Measurements from ENCODE around the gene WSCD2.

WSCD2 gene

DNA sequence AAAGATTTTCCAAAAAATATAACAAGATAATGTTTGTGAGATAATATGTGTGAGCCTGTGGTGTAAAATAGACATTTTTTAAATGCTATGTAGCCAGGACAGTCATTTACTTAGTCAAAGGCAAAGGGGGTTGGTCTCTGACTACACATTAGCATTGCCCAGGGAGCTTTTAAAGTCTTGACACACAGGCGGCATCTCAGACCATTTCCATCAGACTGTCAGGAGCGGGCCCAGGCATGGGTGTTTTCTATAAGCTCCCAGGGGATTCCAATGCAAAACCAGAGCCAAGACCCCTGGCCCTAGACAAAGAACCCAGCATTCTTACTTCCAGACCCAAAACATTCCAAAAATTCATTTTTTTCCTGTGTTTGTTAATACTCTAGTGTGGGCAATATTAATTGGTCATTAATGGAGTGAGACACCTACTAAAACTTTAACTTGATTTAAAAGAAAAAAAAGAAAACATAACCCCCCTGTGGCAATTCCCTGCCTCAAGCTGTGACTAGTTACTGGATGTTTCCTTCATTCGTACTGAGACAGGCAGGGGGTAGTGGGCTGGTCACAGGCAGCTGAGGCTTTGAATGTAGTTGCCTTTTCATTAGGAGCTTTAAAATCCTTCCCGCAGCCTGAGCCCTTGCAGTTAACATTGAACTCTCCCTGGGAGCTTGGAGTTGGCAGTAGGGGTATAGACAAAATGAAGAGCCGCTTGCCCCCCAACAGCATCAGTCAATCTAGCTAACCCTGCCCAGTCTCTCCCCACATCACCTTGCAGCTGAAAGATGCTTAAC is 106.3 kb downstream of the WSCD2 start:
- DNase-seq (ENCODE audit: low read depth in 2 of 2), result no peak

- DNase-seq (ENCODE audit: low read depth in 2 of 2), result no peak
These were observed 106.8 kb downstream of the WSCD2 start for GRCh38 chr12:108235985-108236263.

DNA sequence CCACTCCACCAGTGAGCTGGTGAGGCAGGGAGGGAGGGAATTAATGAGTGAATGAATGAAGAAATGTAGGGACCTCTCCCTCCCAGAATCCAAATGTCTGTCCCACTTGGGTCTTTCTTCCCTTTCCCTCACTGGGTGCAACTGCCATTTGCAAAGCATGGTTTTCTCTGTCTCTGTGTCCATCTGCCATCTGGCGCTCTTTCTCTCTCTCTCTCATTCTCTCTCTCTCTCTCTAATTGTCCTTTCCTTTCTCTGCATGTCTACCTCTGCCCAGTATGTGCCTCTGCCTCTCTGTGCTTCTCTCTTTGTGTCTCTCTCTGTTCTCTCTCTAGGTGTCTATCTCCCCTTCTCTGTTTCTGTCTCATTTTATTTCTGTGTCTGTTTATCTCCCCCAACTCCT is 107.3 kb downstream of the WSCD2 start:
- DNase-seq (ENCODE audit: low read depth in 2 of 2), result no peak

DNA sequence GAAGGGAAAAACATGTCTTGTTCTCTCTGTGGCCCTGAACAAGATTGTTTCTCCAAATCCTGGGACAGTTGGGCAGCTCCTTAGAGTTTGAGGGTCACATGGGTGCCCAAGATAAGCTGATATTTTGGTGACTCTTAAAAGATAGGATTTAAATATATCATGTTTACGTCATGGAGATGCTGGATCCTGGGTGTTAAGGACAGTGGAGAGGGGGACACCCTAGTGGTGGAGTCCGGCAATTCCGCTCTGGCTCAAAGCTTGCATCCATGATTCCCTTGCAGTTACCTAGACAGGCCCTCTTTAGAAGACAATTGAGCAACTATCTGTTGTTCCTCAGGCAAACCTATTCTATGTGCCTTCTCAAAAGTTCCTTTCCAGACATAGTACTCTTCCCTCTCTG is 108.2 kb downstream of the WSCD2 start:
- DNase-seq (ENCODE audit: low read depth in 2 of 2), result no peak

DNA sequence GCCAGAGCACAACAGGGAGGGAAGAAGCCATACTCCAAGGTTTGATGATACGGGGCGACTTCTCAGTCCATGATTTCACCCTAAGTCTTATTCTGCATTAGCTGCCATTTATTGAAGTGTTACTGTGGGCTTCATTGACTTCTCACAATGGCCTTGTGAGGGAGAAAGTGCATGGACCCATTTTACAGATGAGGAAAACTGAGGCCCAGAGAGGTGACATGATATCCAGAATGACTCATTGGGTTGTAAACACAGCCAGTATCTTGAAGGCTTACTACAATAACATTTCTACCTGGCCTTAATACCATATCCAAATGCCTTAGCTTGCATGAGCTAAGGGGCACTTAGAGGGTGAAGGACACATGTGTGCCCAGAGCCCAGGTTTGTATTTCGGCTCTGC is 109.4 kb downstream of the WSCD2 start:
- no peak for DNase-seq (ENCODE audit: low read depth in 2 of 2)

DNA sequence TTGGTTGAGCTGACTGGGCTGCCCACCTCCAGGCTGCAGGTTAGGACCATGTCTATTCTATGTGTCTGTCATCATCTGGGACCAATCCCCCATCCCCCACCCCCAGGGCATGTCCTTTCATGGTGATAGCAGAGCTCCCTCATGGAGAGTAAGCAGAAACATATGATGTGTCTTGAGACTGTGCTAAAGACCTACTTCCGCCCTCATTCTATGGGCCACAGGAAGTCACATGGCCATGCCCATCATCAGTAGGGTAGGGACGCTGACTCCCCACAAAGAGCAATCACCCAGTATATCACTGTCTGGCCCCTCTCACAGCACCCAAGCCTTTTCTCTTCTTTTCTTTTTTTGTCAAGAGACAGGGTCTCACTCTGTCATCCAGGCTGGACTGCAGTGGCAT is 110.3 kb downstream of the WSCD2 start:
- DNase-seq (ENCODE audit: low read depth in 2 of 2), result no peak

DNA sequence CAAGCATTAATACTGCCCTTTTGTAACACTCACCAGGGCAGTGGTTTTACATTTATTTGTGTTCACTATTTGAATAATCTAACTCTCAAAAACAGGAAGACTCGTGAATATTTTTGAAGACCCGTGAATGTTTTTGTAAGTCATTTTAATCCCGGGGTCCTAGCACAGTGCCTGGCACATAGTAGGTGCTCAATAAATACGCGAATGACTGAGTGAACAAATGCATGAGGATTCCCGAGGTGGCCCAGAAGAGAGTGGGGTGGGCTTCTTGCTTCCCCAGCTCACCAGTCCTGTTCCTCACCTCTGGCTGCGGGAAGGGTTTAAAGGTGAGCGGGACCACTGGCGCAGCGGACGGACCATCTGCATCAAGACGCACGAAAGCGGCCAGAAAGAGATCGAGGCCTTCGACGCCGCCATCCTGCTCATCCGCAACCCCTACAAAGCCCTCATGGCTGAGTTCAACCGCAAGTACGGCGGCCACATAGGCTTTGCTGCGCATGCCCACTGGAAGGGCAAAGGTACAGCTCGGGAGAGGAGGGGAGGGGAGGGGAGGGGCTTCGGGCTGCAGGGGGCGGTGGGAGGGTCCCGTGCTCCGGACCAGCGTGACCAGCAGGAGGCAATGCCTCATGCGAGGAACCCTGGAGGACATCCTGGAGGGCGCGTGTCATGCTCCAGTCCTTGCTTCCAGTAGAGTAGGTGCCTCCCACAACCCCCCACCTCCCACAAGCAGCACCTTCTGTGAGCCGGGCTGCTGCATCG is 111.1 kb downstream of the WSCD2 start:
- DNase-seq (ENCODE audit: low read depth in 2 of 2), result no peak

GRCh38 chr12:108240928-108241327 is 111.8 kb downstream of the WSCD2 start:
- no peak for DNase-seq (ENCODE audit: low read depth in 2 of 2)

GRCh38 chr12:108241986-108242703 is 113.1 kb downstream of the WSCD2 start:
- DNase-seq (ENCODE audit: low read depth in 2 of 2), result no peak

DNA sequence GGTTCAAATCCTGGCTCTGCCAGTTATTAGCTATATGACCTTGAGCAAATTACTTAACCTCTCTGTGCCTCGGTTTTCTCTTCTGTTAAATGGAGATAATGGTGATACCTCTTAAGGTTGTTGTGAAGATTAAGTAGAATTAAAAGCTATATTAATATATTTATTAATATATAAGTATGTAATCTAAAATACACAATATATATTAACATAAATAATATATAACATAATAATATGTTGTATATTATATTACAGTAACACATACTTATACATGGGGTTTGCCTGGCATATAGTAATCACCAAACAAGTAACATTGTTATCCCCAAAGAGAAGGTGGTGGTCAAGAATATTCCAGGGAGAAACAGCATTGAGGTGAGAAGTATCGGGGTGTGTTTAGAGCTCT is 118.0 kb downstream of the WSCD2 start:
- DNase-seq (ENCODE audit: low read depth in 2 of 2), result no peak

- DNase-seq (ENCODE audit: low read depth in 2 of 2), result no peak
These were observed 118.9 kb downstream of the WSCD2 start for GRCh38 chr12:108248011-108248410.

DNA sequence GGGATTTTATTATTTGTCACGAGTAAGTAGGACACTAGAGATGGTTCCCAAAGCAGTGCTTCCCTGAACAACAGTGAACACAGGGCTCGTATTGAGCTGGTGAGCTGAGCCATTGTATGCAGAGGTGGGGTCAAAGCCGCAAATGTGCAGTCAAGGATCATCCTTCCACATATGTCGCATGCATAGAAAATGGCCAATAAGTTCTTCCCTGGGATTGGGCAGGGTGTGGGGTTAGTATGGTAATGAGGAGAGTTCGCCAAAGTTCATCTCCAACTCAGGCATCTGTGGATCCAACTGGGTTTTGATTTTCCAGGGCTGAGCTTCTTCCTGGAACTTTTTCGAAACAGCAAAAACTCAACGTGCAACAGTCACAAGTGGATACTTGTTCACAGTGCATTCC is 123.4 kb downstream of the WSCD2 start:
- DNase-seq (ENCODE audit: low read depth in 2 of 2), result no peak

DNA sequence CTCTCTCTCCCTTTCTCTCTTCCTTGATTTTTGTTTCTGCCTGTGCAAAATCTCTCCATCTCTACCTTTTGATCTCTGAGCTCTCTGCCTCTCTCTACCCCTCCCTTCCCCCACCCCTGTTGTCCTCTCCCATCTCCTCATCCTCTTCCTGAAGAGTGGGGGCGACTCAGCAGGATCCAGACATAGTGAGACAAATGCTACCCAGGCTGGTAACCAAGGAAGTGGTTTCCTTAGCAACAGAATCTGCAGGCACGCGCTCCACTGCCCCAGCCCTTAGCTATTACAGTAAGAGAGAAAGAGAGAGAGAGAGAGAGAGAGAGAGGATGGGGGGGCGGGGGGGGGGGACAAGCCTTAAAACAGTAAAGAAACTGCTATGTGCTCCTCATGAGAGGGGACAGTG is 124.5 kb downstream of the WSCD2 start:
- DNase-seq (ENCODE audit: low read depth in 2 of 2), result no peak

- DNase-seq (ENCODE audit: low read depth in 2 of 2), result no peak
These were observed 124.9 kb downstream of the WSCD2 start for GRCh38 chr12:108254030-108254429.

DNA sequence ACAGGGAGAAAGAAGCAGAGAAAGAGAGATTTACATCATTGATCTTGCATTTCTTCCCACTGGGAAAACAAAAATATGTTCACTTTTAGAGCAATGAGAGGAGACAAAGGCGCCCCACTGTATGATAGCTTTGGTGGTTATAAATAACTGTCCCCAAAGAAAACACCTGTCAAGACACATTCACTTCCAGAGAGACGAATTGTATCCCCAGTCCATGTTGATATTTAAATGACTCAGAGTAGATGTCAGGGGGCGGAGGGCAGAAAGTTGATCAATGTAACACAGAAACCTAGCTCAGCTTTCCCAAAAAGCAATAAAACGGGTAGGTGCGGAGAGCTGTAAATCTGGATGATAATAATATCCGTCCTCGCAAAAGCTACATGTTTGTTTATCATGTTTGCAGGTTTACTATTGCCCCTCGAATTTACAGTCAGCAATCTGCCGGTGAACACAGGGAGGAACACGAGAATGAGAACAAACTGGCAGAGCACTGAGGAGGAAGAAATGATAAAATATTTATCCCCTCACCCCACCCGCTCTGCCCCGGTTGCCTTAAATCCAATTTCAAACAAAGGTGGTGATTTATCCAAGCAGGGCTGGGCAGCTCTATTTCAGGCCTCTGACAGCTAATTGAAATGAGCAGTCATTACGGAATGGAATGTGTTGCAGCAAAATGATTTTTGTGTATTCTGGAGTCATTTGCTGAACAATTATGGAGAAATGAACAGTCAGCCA is 125.6 kb downstream of the WSCD2 start:
- DNase-seq (ENCODE audit: low read depth in 2 of 2), result no peak

- no peak for DNase-seq (ENCODE audit: low read depth in 2 of 2)
These were observed 126.1 kb downstream of the WSCD2 start for GRCh38 chr12:108255252-108255602.

- no peak for DNase-seq (ENCODE audit: low read depth in 2 of 2)
These were observed 127.9 kb downstream of the WSCD2 start for GRCh38 chr12:108257004-108257403.

GRCh38 chr12:108257610-108258106 is 128.6 kb downstream of the WSCD2 start:
- no peak for DNase-seq (ENCODE audit: low read depth in 2 of 2)

DNA sequence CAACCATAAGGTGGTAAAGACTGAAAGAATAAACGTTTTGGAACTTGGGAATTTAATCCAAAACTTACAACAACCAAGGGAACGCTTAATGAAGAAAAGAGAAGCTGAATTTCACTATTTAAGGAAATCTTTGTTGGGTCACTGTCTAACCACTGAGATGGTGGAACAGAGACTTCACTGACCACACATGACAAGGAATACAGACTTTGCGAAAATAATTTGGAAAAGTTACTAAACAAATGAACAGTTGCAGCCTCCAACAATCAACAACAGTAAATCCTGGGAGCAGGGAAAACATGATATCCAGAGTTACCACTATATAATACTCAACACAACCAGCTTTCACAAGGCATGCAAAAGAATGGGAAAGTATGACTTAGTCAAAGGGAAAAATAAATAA is 131.0 kb downstream of the WSCD2 start:
- DNase-seq (ENCODE audit: low read depth in 2 of 2), result no peak

DNA sequence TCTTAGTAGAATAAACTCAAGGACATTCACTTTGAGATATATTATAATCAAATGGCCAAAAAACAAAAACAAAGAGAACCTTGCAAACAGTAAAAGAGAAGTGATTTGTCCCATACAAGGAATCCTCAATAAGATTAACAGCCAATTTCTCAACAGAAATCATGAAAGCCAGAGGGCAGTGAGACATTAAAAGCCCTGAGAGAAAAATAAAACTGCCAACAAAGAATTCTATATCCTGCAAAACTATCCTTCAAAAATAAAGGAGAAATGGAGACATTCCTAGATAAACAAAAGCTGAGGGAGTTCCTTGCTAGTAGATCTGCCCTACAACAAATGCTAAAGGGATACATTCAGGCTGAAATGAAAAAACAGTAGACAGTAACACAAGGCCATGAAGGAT is 131.9 kb downstream of the WSCD2 start:
- DNase-seq (ENCODE audit: low read depth in 2 of 2), result no peak

DNA sequence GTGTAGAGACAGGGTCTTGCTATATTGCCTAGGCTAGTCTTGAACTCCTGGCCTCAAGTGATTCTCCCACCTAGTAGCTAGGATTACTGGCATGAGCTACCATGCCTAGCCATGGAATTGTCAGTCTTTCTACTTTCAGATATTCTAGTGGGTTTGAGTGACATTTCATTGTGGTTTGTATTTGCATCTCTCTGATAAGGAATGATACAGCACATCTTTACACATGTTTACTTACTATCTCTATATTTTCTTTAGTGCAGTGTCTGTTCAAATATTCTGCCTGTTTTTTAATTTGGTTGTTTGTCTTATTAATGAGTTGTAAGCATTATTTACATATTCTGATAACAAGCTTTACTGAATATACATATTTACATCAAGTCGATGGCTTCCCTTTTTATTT is 136.4 kb downstream of the WSCD2 start:
- no peak for DNase-seq (ENCODE audit: low read depth in 2 of 2)

GRCh38 chr12:108266131-108266530 is 137.0 kb downstream of the WSCD2 start:
- DNase-seq (ENCODE audit: low read depth in 2 of 2), result no peak
